Measurements from ENCODE around the gene NUAK2.

GRCh38 chr1:205268846-205269680 lies 52.5 kb downstream of the NUAK2 start:
- TF ChIP-seq, protein P1, sequence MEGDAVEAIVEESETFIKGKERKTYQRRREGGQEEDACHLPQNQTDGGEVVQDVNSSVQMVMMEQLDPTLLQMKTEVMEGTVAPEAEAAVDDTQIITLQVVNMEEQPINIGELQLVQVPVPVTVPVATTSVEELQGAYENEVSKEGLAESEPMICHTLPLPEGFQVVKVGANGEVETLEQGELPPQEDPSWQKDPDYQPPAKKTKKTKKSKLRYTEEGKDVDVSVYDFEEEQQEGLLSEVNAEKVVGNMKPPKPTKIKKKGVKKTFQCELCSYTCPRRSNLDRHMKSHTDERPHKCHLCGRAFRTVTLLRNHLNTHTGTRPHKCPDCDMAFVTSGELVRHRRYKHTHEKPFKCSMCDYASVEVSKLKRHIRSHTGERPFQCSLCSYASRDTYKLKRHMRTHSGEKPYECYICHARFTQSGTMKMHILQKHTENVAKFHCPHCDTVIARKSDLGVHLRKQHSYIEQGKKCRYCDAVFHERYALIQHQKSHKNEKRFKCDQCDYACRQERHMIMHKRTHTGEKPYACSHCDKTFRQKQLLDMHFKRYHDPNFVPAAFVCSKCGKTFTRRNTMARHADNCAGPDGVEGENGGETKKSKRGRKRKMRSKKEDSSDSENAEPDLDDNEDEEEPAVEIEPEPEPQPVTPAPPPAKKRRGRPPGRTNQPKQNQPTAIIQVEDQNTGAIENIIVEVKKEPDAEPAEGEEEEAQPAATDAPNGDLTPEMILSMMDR (IDR thresholded peaks at IDR 0.05) = no peak
- TF ChIP-seq POLR2A (IDR thresholded peaks at IDR 0.05) = no peak
